ENCODE data around the gene MAP3K12. TPM values are rescaled to one million over a fixed set of nuclear protein-coding genes. Genes with fewer than 3 reads are reported as not detected.
"Not testable (repeated sequence)": the region's sequence is repeated elsewhere in the genome, so short reads cannot be mapped to it uniquely, and the experiment has no call there.

MAP3K12 gene
- 5.6 and 7.7 TPM in 2 replicates for total RNA-seq (2014; rRNA removed; shearing (Covaris generic))

GRCh38 chr12:53499266-53500141 is at the start of gene MAP3K12:
Gene MAP3K12, minus strand, starts transcription at chr12:53499458. Its CDS starts 12,067 bp downstream, at chr12:53487391.
- DNase-seq (ENCODE audit: low read depth), result peak; percentile 58

- DNase-seq (ENCODE audit: low read depth), result not testable (repeated sequence)
These were observed 49.1 kb upstream of the MAP3K12 start for GRCh38 chr12:53548354-53548753.

GRCh38 chr12:53543539-53543938 is 44.3 kb upstream of the MAP3K12 start:
- peak; percentile 59 for DNase-seq (ENCODE audit: low read depth)

- no peak for DNase-seq (ENCODE audit: low read depth)
These were observed 40.3 kb upstream of the MAP3K12 start for GRCh38 chr12:53539526-53539925.

GRCh38 chr12:53538209-53538689 is 39.0 kb upstream of the MAP3K12 start:
- no peak for DNase-seq (ENCODE audit: low read depth)

GRCh38 chr12:53536962-53537361 is 37.7 kb upstream of the MAP3K12 start:
- no peak for DNase-seq (ENCODE audit: low read depth)

- DNase-seq (ENCODE audit: low read depth), result no peak
These were observed 34.2 kb upstream of the MAP3K12 start for GRCh38 chr12:53533471-53533870.

GRCh38 chr12:53532524-53533445 is 33.5 kb upstream of the MAP3K12 start:
- DNase-seq (ENCODE audit: low read depth), result no peak

- no peak for DNase-seq (ENCODE audit: low read depth)
These were observed 32.8 kb upstream of the MAP3K12 start for GRCh38 chr12:53532021-53532420.

GRCh38 chr12:53530920-53531319 is 31.7 kb upstream of the MAP3K12 start:
- peak; percentile 59 for DNase-seq (ENCODE audit: low read depth)

GRCh38 chr12:53530061-53530460 is 30.8 kb upstream of the MAP3K12 start:
- DNase-seq (ENCODE audit: low read depth), result no peak

- DNase-seq (ENCODE audit: low read depth), result no peak
These were observed 25.2 kb upstream of the MAP3K12 start for GRCh38 chr12:53524476-53524875.

GRCh38 chr12:53523131-53523530 is 23.9 kb upstream of the MAP3K12 start:
- no peak for DNase-seq (ENCODE audit: low read depth)

- DNase-seq (ENCODE audit: low read depth), result peak; percentile 58
These were observed 19.1 kb upstream of the MAP3K12 start for GRCh38 chr12:53518381-53518780.

- DNase-seq (ENCODE audit: low read depth), result no peak
These were observed 17.6 kb upstream of the MAP3K12 start for GRCh38 chr12:53516758-53517455.

- DNase-seq (ENCODE audit: low read depth), result no peak
These were observed 16.0 kb upstream of the MAP3K12 start for GRCh38 chr12:53515291-53515680.

- no peak for DNase-seq (ENCODE audit: low read depth)
These were observed 15.5 kb upstream of the MAP3K12 start for GRCh38 chr12:53514628-53515290.

GRCh38 chr12:53513712-53514410 is 14.6 kb upstream of the MAP3K12 start:
- no peak for DNase-seq (ENCODE audit: low read depth)

GRCh38 chr12:53510181-53510812 is 11.0 kb upstream of the MAP3K12 start:
- DNase-seq (ENCODE audit: low read depth), result no peak
